Neural progenitor cell (in vitro differentiated cells): ENCODE measurements around the gene SEMA4A.

Experiments
- CTCF ChIP-seq: fragments of 200-600 bp; sonication (generic); IDR thresholded peaks from 2 replicates; pipeline ENCODE4 v1.5.1; 2017; ENCODE audit warnings: antibody characterized with exemption, mild to moderate bottlenecking
- EZH2phosphoT487 ChIP-seq: fragments of 200-600 bp; sonication (generic); IDR thresholded peaks from 2 replicates; pipeline ENCODE4 v1.6.1; 2017; ENCODE audit warnings: antibody characterized with exemption

GRCh38 chr1:156217871-156218270 lies 64.5 kb downstream of the SEMA4A start:
- TF ChIP-seq CTCF = no peak
- no peak for TF ChIP-seq EZH2phosphoT487
